ENCODE data around the gene GNB4. TPM values are rescaled to one million over a fixed set of nuclear protein-coding genes. Genes with fewer than 3 reads are reported as not detected.

The GNB4 gene
- total RNA-seq, 2 donors from 2014 or later: 6.3 to 11.9 TPM

DNA sequence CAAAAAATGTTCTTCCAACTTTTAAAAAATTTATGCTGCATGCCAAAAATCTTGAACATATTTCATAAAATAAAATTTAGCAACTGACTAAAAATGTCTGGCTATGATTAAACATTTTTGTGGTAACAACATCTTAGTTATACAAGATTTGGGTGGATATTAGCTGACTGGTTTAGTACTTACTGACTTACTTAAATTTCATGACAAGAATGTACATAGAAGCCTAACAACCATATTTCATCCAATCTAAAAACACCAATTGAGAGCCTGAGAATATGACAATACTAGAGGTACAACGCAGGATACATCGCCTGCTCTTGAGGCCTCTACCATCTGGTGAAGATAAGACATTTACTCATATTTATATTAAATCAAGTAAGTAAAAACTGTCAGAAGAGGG, 34.6 kb downstream of the GNB4 start:
- Histone ChIP-seq H3K9me3 (no peaks in the 10 kb centered on the region), H3K27me3 (replicated peaks; ENCODE audit: insufficient read depth) (no peaks in the 10 kb centered on the region), H3K4me3 (no peak overlapping the region), H3K27ac (no peak overlapping the region), H3K4me1 (replicated peaks) (no peaks in the 10 kb centered on the region), H3K36me3 (no peaks in the 10 kb centered on the region)
- no peak for TF ChIP-seq POLR2AphosphoS5 (IDR thresholded peaks at IDR 0.05)
- TF ChIP-seq, protein P1, sequence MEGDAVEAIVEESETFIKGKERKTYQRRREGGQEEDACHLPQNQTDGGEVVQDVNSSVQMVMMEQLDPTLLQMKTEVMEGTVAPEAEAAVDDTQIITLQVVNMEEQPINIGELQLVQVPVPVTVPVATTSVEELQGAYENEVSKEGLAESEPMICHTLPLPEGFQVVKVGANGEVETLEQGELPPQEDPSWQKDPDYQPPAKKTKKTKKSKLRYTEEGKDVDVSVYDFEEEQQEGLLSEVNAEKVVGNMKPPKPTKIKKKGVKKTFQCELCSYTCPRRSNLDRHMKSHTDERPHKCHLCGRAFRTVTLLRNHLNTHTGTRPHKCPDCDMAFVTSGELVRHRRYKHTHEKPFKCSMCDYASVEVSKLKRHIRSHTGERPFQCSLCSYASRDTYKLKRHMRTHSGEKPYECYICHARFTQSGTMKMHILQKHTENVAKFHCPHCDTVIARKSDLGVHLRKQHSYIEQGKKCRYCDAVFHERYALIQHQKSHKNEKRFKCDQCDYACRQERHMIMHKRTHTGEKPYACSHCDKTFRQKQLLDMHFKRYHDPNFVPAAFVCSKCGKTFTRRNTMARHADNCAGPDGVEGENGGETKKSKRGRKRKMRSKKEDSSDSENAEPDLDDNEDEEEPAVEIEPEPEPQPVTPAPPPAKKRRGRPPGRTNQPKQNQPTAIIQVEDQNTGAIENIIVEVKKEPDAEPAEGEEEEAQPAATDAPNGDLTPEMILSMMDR (IDR thresholded peaks at IDR 0.05): no peak
- no peak for TF ChIP-seq POLR2A (IDR thresholded peaks at IDR 0.05)
- 91% methylated on average over 2 of the region's 2 CpGs for WGBS
- intact Hi-C loops (cut with DNase I): no loop called here
- no peak for DNase-seq (ENCODE audit: low spot score)

DNA sequence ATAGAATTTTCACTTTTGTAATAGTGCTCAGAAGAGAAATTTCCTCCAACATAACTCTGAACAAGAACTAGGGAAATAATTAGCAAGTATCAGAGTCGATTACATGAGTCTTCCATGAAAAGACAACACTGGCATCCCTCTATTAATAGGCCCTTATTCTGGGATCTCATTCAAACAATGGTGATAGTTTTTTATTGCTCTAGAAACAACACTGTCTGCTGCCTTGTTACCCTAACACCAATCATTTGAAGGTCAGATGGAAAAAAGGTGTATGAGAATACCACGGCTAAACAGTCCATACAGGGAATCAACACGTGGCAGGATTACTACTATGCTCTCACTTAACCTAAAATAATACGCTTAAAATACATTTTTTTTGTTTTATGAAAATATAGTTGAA, 35.9 kb downstream of the GNB4 start:
- DNase-seq (ENCODE audit: low spot score): no peak
- H3K36me3 ChIP-seq: no peaks in the 10 kb centered on the region
- WGBS: 89% methylated on average over 4 of the region's 4 CpGs
- no peaks in the 10 kb centered on the region for H3K27me3 ChIP-seq (replicated peaks; ENCODE audit: insufficient read depth)
- intact Hi-C loops (cut with DNase I): no loop called here
- TF ChIP-seq POLR2A (IDR thresholded peaks at IDR 0.05) (no peak), POLR2AphosphoS5 (IDR thresholded peaks at IDR 0.05) (no peak)
- TF ChIP-seq, protein P1 (IDR thresholded peaks at IDR 0.05): no peak
- no peak overlapping the region for H3K4me3 ChIP-seq
- no peaks in the 10 kb centered on the region for H3K9me3 ChIP-seq
- H3K4me1 ChIP-seq (replicated peaks): no peaks in the 10 kb centered on the region
- no peak overlapping the region for H3K27ac ChIP-seq

DNA sequence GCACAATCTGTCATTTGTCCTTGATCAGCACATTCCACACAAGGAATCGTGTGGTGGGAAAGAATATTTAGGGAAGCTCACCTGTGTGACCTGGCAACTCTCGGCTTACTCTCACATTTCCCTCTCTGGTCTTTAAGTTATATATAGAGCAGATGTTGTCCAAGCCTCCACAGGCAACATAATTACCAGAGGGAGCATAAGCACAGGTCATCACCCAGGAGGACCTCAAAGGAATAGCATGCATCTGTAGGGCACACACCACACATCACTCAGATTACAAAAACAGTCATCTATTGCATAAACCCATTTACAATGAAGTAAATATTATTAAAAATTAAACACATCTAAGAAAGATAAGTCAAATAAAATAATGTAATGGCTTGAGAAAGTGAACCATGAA, 36.5 kb downstream of the GNB4 start:
- Histone ChIP-seq H3K4me1 (replicated peaks) (no peaks in the 10 kb centered on the region), H3K27me3 (replicated peaks; ENCODE audit: insufficient read depth) (no peaks in the 10 kb centered on the region), H3K4me3 (no peak overlapping the region), H3K9me3 (no peaks in the 10 kb centered on the region), H3K27ac (no peak overlapping the region), H3K36me3 (no peaks in the 10 kb centered on the region)
- TF ChIP-seq POLR2A (IDR thresholded peaks at IDR 0.05): no peak
- TF ChIP-seq, protein P1 (IDR thresholded peaks at IDR 0.05): no peak
- no peak for TF ChIP-seq POLR2AphosphoS5 (IDR thresholded peaks at IDR 0.05)
- WGBS: 90% methylated on average over 2 of the region's 2 CpGs
- DNase-seq (ENCODE audit: low spot score): no peak
- intact Hi-C loops (cut with DNase I): no loop called here

DNA sequence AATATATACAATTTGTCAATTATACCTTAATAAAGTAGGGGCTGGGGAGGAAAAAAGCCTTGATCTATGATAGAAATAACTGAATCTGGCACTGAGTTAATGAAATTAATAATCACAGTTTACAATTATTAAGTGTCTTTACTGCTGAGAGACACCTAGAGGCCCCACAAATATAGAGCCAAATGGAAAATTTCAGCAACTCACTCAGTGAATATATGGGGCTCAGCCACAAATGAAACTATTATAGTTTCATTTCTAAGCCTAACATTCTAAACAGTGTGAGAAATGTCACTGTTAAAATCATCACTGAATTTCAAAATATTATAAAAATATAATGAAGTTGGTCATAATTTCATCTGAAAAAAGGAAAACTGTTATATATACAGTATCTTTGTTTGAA, 40.3 kb downstream of the GNB4 start:
- no peaks in the 10 kb centered on the region for H3K36me3 ChIP-seq
- H3K9me3 ChIP-seq: no peaks in the 10 kb centered on the region
- no peaks in the 10 kb centered on the region for H3K4me1 ChIP-seq (replicated peaks)
- TF ChIP-seq POLR2AphosphoS5 (IDR thresholded peaks at IDR 0.05) (no peak), POLR2A (IDR thresholded peaks at IDR 0.05) (no peak)
- TF ChIP-seq, protein P1 (IDR thresholded peaks at IDR 0.05): no peak
- H3K27me3 ChIP-seq (replicated peaks; ENCODE audit: insufficient read depth): no peaks in the 10 kb centered on the region
- no peak overlapping the region for H3K4me3 ChIP-seq
- H3K27ac ChIP-seq: no peak overlapping the region
- intact Hi-C loops (cut with DNase I): no loop called here
- no peak for DNase-seq (ENCODE audit: low spot score)

DNA sequence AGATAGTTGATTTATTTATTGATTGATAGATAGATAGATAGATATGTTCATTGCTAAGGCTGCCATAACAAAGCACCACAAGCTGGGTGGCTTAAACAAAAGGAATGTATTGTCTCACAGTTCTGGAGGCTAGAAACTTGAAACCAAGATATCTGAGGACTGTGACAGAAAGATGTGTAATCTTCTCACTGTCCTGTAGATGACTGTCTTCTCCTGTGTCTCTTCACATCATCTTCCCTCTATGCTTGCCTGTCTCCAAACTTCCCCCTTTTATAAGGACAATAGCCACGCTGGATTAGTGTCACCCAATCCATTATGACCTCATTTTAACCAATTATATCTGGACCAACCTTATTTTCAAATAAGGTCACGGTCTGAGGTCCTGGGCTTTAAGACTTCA, 40.9 kb downstream of the GNB4 start:
- TF ChIP-seq POLR2A (IDR thresholded peaks at IDR 0.05) (no peak), POLR2AphosphoS5 (IDR thresholded peaks at IDR 0.05) (no peak)
- TF ChIP-seq, protein P1 (IDR thresholded peaks at IDR 0.05): no peak
- Histone ChIP-seq H3K9me3 (no peaks in the 10 kb centered on the region), H3K27me3 (replicated peaks; ENCODE audit: insufficient read depth) (no peaks in the 10 kb centered on the region), H3K4me1 (replicated peaks) (no peaks in the 10 kb centered on the region), H3K36me3 (no peaks in the 10 kb centered on the region), H3K4me3 (no peak overlapping the region), H3K27ac (no peak overlapping the region)
- intact Hi-C loops (cut with DNase I): no loop called here
- 88% methylated on average over 2 of the region's 2 CpGs for WGBS
- no peak for DNase-seq (ENCODE audit: low spot score)
